ENCODE results near the gene UCN. TPM values are rescaled to one million over a fixed set of nuclear protein-coding genes. Genes with fewer than 3 reads are reported as not detected.

The UCN gene
- total RNA-seq (2013; cell fraction: nucleolus; rRNA removed): 2.3 and 3.1 TPM in 2 replicates
- total RNA-seq (2014; rRNA removed) (1.6 and 2.2 TPM in 2 replicates), total RNA-seq (2014; rRNA removed; fragmentation: Illumina TruSeq; extraction: Trizol) (0.45 TPM in 1 of 2 replicates, not detected in the other), total RNA-seq (2021) (1.1 and 2.0 TPM in 2 replicates), polyA plus RNA-seq (2011; rRNA removed) (0.43 TPM in 1 of 2 replicates, not detected in the other), polyA plus RNA-seq (2014; fragmentation: Illumina TruSeq; extraction: Trizol) (not detected in 2 replicates), polyA plus RNA-seq (2014; fragmentation: Nextera tagmentation; extraction: Ambion mirVana) (under 1 TPM; 0.10 to 0.26 TPM), polyA plus RNA-seq (2014; rRNA removed) (2.6 and 2.8 TPM in 2 replicates), polyA plus RNA-seq (2016; fragmentation: Nextera tagmentation; extraction: Ambion mirVana) (1 to 10 TPM; 2.7 to 3.8 TPM), polyA minus RNA-seq (2011; rRNA and poly(A)+ RNA removed) (0.77 TPM in 1 of 2 replicates, not detected in the other), Bru-seq, nascent RNA (percentile 46 among the genes with signal in this experiment), BruChase-seq, experiment 1, labeled RNA remaining after a 6-hour chase (percentile 67 among the genes with signal in this experiment), BruChase-seq, experiment 2, labeled RNA remaining after a 2-hour chase (percentile 62 among the genes with signal in this experiment)
- 0.50 TPM for polyA plus RNA-seq (2011; ENCODE audit: low read depth)
- polyA plus RNA-seq (2011; cell fraction: cytosol; rRNA removed): 0.51 and 1.1 TPM in 2 replicates
- polyA plus RNA-seq (2011; cell fraction: nucleus; rRNA removed): 4.3 and 4.4 TPM in 2 replicates
- 1.8 and 2.1 TPM in 2 replicates for polyA plus RNA-seq (2012)
- not detected in 2 replicates for polyA minus RNA-seq (2011; cell fraction: cytosol; rRNA and poly(A)+ RNA removed)
- polyA minus RNA-seq (2011; cell fraction: nucleus; rRNA and poly(A)+ RNA removed): 0.77 TPM in 1 of 2 replicates, not detected in the other
- long read RNA-seq, experiment 1: 0 reads
- long read RNA-seq, experiment 2: 0 reads

GRCh38 chr2:27308359-27308881 is at the start of gene UCN:
Gene UCN (minus strand): TSS chr2:27308445. CDS start chr2:27307895, 550 bp downstream.
- H3K9me3 ChIP-seq (replicated peaks; ENCODE audit: control insufficient read depth, insufficient read depth, low read length): no peaks in the 10 kb centered on the region; the same call in 2 of the 3 replicates
- no peak within 1 kb of the TSS for H3K4me2 ChIP-seq (ENCODE audit: control insufficient read depth, insufficient read depth)
- 95% methylated on average over 25 of the region's 25 CpGs for WGBS (ENCODE audit: insufficient coverage, insufficient replicate concordance, low lambda C conversion rate, missing lambda C conversion rate)
- H3K79me2 ChIP-seq (ENCODE audit: control insufficient read depth, insufficient read depth, low read length): no peaks in the 10 kb centered on the region
- FAIRE-seq (no peak), DNase-seq (ENCODE audit: low read depth, low spot score) (no peak), ATAC-seq (no peak)
- ChIA-PET RAD21 (ENCODE audit: unreplicated experiment) (no interaction called here), POLR2A (no interaction called here), SMC1A (ENCODE audit: uncharacterized antibody, unreplicated experiment) (no interaction called here), CTCF (no interaction called here)
- H3K4me3 ChIP-seq: no peak within 1 kb of the TSS
- no peaks in the 10 kb centered on the region; a peak in 1 of 4 replicates for H3K27me3 ChIP-seq (replicated peaks in 1 of 2; ENCODE audit: control insufficient read depth in 2 of 2, insufficient read depth in 2 of 2, low read length in 1 of 2)
- H2AFZ ChIP-seq (ENCODE audit: control insufficient read depth, low read depth, low read length): no peak within 1 kb of the TSS
- H3K36me3 ChIP-seq (ENCODE audit: control insufficient read depth in 2 of 2, insufficient read depth in 2 of 2, low read length in 1 of 2): peaks cover 0 to 3% of the 10 kb centered on the region in 2 experiments; a peak in 1 of 4 replicates
- BruUV-seq (replicated peaks): no TSS peak
- in situ Hi-C loops (cut with MboI): no loop called here
- intact Hi-C loops (cut with micrococcal nuclease; ENCODE audit: unreplicated experiment): no loop called here
- no peak within 1 kb of the TSS for H3K9ac ChIP-seq (ENCODE audit: control insufficient read depth, insufficient read depth, low read length)
- H3K27ac ChIP-seq (ENCODE audit: control insufficient read depth, insufficient read depth): no peak within 1 kb of the TSS
- no peak for TF ChIP-seq POLR2AphosphoS2 (IDR thresholded peaks at IDR 0.05; ENCODE audit: low read depth, low read length)
- TF ChIP-seq, protein P1, sequence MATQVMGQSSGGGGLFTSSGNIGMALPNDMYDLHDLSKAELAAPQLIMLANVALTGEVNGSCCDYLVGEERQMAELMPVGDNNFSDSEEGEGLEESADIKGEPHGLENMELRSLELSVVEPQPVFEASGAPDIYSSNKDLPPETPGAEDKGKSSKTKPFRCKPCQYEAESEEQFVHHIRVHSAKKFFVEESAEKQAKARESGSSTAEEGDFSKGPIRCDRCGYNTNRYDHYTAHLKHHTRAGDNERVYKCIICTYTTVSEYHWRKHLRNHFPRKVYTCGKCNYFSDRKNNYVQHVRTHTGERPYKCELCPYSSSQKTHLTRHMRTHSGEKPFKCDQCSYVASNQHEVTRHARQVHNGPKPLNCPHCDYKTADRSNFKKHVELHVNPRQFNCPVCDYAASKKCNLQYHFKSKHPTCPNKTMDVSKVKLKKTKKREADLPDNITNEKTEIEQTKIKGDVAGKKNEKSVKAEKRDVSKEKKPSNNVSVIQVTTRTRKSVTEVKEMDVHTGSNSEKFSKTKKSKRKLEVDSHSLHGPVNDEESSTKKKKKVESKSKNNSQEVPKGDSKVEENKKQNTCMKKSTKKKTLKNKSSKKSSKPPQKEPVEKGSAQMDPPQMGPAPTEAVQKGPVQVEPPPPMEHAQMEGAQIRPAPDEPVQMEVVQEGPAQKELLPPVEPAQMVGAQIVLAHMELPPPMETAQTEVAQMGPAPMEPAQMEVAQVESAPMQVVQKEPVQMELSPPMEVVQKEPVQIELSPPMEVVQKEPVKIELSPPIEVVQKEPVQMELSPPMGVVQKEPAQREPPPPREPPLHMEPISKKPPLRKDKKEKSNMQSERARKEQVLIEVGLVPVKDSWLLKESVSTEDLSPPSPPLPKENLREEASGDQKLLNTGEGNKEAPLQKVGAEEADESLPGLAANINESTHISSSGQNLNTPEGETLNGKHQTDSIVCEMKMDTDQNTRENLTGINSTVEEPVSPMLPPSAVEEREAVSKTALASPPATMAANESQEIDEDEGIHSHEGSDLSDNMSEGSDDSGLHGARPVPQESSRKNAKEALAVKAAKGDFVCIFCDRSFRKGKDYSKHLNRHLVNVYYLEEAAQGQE (IDR thresholded peaks at IDR 0.05; ENCODE audit: low read depth, low read length): peak; percentile 67; the same call in 1 of the 2 replicates
- no peaks in the 10 kb centered on the region for H3K4me1 ChIP-seq (ENCODE audit: control insufficient read depth, insufficient read depth, low read length)
- no peaks in the 10 kb centered on the region for H4K20me1 ChIP-seq (ENCODE audit: control insufficient read depth, insufficient read depth)

Data from GM12878 (cell line).